GM11168 (cell line): Measurements from ENCODE around the gene ZNF594.
"Not testable (repeated sequence)": the region's sequence is repeated elsewhere in the genome, so short reads cannot be mapped to it uniquely, and the experiment has no call there.

Experiments
- in situ Hi-C: fragments of 300-500 bp; cut with MboI; formaldehyde crosslinking; loops from one replicate; pipeline ENCODE4 v1.12.0; 2022; ENCODE audit warnings: low sequenced_read_pairs; ENCODE audit not compliant: unreplicated experiment

Gene ZNF594

DNA sequence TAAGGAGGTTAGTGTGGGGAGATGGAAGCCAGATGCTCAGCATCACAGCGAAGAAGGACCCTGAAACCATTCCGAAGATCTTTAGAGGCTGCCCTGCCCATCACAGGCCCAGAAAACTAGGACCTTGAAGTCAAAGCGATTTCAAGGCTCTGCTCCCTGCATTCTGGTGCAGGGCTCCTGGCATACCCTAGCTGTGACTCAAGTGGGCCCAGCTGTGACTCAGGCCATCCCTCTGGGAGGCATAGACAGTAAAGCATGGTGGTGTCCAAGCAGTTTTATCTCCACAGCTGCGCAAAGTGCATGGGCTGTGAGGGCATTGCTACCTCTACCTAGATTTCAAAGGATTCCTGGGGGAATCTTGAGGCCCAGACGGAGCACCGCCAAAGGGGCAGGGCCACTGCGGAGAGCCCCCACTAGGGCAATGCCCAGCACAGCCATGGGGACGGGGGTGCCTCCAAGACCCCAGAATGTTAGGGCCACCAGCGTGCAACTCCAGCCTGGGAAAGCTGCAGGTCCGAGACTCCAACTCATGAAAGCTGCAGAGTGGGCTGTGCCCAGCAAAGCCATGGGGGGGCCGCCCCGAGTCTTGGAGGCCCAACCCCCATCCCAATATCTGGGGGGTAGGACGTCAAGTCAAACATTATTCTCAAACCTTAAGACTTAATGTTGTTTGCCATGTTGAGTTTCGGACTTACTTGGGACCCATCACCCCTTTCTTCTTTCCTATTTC lies 11.7 kb upstream of the ZNF594 start:
- in situ Hi-C loops: no loop called here

DNA sequence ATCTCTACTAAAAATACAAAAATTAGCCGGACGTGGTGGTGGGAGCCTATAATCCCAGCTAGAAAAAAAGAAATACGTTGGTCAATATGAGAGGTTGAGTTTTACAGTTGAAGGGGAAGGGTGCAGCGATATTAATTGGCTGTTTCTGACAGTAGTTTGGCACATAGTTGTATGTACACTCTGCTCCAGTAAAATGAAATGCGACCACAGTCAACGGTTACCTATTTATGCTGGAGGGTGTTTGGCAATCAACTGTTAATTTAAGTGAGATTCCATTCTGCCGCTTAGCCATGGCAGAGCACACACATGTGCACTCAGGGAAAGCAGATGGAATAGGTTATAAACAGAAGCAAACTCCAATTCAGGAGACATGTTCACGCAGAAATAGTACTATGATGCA lies 9.3 kb upstream of the ZNF594 start:
- in situ Hi-C loops: no loop called here

DNA sequence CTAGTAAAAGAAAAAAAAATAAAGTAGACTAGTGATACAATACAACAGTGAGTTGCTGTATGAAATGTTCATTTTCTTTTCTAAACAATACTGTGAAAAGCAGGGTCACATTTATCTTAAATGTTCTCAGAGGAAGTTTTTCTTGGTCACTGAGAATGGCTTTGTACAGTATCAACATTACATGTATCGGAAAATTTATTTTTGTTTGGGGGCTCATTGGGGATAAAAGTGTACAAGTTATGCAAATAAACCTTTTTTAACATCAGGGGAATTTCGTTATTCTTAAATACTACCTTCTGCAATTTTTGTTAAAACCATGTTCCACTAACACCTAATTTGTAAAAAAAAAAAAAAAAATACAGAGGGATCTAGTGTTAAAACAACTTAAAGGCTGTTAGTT lies 8.7 kb upstream of the ZNF594 start:
- in situ Hi-C loops: no loop called here

DNA sequence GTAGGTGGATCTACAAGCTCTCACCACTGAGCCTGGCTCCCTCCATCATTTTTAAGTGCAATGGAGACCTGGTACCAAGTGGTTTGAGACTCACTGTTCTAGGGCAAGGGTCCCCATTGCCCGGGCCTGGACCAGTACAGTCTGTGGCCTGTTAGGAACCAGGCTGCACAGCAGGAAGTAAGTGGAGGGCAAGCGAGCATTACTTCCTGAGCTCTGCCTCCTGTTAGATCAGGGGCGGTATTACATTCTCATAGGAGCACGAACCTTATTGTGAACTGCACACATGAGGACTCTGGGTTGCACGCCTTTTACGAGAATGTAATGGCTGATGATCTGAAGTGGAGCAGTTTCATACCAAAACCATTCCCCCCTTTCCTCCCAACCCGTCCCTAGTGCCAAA lies 6.8 kb upstream of the ZNF594 start:
- in situ Hi-C loops: loop anchor here (5.0 kb wide), 1 partner anchor 39 kb away; no protein-coding TSS in a partner anchor

DNA sequence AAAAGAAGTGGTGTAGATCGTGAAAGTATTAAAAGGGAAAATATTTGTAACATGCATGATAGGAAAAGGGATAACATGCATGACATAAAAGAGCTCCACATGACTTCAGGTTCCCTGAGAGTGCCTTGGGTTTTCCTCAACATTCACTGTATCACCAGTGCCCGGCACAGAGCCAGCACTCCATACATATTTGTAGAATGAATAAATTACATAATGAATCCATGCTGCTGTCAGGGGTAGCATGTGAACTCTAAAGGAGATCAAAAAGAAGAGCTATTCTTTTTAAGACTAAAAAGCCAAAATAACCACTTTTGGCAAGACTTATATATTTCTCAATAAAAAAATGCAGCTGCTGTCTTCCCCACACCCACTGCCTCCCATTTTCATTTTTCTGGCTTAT lies 2.7 kb upstream of the ZNF594 start:
- in situ Hi-C loops: no loop called here

DNA sequence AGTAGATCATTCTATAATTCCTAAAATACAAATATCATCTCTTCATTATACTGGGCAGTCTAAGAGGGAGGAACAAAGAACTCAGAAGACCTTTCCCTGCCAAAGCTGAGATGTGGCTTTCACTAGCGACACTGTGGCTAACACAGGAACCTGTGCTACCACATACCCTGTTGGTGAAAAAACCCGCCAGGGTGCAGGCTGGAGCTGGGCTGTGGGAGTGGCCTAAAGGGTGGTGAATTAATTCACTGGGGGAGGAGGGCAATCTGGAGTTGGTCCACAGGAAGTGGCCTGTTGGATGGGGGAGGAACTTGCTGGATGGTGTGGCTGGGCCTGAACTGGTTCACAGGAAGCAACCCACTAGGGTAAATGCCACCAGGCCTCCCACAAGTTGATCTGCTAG lies 7.4 kb downstream of the ZNF594 start:
- in situ Hi-C loops: no loop called here

DNA sequence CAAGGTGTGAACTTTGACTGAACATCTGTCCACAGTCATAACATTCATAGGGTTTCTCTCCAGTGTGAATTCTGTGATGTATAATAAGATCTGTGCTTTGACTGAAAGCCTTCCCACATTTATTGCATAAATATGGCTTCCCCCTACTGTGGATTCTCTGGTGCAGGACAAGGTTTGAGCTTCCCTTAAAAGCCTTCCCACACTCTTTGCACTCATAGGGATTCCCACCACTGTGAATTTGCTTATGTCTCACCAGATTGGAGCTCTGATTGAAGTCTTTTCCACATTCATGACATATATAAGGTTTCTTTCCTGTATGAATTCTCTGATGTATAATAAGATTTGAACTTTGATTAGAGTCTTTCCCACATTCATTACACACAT lies 8.3 kb downstream of the ZNF594 start:
- in situ Hi-C loops: no loop called here

DNA sequence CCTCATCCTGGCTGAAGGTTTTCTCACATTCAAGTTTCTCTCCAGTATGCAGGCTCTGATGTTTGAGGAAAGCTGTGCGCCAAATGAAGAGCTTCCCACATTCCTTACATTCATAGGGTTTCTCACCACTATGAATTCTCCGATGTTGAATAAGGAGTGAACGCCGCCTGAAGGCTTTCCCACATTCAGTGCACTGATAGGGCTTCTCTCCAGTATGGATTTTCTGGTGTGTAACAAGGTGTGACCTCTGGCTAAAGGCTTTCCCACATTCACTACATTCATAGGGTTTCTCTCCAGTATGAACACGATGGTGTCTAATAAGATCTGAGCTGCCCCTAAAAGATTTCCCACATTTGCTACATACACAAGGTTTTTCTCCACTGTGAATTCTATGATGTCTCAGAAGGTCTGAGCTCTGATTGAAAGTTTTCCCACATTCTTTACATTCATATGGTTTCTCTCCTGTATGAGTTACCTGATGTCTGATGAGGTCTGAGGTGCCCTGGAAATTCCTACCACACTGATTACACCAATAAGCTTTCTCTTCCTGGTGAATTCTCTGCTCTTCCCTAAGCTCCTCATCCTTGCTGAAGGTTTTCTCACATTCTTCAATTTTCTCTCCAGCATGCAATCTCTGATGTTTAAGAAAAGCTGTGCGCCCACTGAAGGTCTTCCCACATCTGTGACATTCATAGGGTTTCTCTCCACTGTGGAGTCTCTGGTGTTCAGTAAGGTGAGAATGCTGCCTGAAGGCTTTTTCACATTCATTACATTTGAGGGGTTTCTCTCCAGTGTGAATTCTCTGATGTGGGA lies 8.9 kb downstream of the ZNF594 start:
- in situ Hi-C loops: no loop called here

DNA sequence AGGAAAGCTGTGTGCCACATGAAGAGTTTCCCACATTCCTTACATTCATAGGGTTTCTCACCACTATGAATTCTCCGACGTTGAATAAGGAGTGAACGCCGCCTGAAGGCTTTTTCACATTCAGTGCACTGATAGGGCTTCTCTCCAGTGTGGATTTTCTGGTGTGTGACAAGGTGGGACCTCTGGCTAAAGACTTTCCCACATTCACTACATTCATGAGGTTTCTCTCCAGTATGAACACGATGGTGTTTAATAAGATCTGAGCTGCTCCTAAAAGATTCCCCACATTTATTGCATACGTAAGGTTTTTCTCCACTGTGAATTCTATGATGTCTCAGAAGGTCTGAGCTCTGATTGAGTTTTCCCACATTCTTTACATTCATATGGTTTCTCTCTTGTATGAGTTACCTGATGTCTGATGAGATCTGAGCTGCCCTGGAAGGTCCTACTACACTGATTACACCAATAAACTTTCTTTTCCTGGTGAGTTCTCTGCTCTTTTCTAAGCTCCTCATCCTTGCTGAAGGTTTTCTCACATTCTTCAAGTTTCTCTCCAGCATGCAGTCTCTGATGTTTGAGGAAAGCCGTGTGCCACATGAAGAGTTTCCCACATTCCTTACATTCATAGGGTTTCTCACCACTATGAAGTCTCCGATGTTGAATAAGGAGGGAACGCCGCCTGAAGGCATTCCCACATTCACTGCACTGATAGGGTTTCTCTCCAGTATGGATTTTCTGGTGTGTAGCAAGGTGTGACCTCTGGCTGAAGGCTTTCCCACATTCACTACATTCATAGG lies 10.0 kb downstream of the ZNF594 start:
- in situ Hi-C loops: no loop called here

DNA sequence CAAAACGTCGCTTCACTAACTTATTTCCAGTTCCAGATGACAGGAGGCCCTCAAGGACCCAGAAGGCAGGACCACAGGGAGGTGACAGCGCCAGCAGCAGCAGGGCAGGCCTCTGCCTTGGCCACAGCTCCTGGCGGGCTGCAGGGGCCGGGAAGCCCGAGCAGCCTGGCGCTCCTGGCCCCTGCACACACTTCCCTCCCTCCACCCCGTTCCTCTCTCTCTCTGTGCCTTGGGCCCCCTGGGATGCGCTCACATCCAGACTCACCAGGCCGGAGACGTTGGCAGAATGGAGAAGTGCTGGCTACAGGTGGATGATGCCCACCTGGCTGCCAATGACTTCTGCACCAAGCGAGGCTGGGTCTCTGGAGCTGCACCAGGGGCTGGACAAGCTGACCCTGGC lies 12.7 kb downstream of the ZNF594 start:
- in situ Hi-C loops: no loop called here

DNA sequence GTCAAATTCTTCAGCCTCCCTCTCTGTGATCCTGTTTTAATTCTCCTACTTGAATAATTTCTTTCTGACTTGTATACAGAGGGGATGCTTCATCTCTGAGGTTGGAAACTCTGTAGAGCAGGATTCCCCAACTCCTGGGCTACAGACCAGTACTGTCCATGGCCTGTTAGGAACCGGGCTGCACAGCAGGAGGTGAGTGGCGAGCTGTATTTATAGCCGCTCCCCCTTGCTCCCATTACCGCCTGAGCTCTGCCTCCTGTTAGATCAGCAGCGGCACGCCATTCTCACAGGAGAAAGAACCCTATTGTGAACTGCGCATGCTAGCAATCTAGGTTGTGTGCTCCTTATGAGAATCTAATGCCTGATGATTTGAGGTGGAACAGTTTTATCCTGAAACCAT lies 16.6 kb downstream of the ZNF594 start:
- in situ Hi-C loops: not testable (repeated sequence)

DNA sequence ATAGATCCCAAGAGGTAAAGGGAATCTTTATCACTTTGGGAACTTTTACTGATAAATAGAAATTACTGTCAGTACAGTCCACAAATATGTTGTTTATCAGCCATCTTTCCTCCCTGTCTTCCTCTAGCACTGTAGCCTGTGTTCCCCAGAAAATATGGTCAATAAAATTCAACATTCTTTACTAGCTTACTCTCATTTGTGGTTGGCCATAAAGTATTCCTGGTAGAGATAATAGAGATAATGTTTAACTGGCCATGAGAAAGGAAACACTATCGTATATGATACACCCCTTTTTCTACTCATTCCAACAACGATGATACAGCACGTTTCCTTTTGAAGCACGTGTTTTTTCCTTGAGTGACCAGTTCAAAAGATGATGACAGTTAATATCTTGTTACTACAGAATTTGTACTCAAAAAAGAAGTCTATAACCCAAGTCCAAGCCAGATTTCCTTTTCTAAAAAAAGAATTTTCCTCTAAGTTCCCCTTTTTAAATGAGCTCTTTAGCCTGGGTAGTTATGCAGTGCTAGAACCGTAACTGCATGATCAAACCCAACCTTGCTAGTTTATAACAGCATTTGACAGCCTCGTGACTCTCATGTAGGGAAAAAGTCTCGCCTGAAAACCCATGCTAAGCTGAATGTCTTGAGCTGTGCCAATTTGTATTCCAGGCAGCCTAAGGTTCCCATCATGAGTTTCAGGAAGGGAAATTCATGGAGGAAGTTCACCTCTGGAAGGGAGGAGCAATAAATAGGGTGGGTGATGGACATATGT lies 25.7 kb downstream of the ZNF594 start:
- in situ Hi-C loops: not testable (repeated sequence)

DNA sequence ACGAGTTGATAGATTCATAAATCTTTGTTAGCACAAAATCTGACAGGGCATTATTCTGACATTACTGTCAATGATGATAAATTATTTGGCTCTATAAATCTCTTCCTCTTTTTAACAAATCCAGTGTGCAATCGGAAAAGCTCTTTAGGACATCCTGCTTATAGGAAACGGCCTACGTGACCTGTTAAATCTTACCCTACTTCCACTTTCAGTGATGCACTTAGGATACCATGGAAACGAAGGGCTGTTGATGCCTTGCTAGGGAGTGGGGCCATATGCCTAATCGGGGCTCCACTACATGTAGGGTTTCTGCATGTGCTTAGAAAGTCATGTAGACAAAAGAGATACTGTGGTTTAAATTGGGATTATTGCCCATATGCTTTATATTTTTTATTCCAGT lies 27.2 kb downstream of the ZNF594 start:
- in situ Hi-C loops: no loop called here

DNA sequence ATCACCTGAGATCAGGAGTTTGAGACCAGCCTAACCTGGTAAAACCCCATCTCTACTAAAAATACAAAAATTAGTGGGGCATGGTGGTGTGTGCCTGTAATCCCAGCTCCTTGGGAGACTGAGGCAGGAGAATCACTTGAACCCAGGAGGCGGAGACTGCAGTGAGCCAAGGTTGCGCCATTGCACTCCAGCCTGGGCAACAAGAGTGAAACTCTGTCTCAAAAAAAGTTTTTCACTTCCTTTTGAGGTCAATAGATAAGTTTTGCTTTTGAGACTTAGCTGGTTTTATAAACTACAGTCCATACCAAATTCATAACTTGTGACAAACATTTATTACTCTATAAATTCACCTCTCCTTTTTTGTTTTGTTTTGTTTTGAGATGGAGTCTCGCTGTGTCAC lies 29.9 kb downstream of the ZNF594 start:
- in situ Hi-C loops: not testable (repeated sequence)

DNA sequence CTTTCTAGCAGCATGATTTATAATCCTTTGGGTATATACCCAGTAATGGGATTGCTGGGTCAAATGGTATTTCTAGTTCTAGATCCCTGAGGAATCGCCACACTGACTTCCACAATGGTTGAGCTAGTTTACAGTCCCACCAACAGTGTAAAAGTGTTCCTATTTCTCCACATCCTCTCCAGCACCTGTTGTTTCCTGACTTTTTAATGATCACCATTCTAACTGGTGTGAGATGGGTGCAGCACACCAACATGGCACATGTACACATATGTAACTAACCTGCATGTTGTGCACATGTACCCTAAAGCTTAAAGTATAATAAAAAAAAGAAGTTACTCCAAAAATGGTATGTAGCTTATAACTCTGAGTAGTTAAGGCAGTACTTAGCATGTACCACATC lies 31.0 kb downstream of the ZNF594 start:
- in situ Hi-C loops: not testable (repeated sequence)

DNA sequence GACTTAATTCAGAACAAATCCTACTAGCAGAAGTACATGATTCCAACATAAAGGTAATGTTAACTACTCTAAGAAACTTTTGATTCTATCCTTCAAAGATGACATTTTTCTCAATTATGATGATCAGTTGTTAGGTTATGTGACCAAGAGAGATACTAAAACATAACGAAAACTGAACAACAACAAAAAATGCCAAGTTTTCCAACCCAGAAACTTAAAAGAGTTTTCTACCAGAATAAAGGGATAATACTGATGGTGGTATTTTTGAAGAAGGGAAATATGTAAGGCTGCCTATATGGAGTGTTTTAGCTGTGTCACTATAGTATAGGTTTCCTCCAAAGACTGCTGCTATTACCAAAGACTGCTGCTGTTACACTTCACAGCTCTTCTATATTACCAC lies 45.5 kb downstream of the ZNF594 start:
- in situ Hi-C loops: not testable (repeated sequence)

DNA sequence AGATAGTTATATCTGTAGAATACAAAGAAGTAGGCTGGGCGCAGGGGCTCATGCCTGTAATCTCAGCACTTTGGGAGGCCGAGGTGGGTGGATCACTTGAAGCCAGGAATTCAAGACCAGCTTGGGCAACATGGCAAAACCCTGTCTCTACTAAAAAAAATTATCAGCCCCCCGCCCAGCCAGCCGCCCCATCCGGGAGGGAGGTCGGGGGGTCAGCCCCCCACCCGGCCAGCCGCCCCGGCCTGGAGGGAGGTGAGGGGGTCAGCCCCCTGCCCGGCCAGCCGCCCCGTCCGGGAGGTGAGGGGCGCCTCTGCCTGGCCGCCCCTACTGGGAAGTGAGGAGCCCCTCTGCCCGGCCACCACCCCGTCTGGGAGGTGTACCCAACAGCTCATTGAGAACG lies 48.8 kb downstream of the ZNF594 start:
- in situ Hi-C loops: not testable (repeated sequence)

DNA sequence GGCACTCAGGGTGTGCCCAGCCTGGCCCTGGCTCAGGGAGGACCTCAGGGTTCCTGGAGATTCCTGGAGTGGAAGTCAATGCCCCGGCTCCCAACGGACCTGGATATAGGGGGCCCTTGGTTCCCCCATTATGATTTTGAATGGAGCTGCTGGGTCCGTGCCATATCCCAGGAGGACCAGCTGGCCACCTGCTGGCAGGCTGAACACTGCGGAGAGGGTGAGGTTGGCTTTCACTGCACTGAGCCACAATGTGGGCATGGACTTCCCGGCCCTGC lies 52.3 kb downstream of the ZNF594 start:
- in situ Hi-C loops: no loop called here

DNA sequence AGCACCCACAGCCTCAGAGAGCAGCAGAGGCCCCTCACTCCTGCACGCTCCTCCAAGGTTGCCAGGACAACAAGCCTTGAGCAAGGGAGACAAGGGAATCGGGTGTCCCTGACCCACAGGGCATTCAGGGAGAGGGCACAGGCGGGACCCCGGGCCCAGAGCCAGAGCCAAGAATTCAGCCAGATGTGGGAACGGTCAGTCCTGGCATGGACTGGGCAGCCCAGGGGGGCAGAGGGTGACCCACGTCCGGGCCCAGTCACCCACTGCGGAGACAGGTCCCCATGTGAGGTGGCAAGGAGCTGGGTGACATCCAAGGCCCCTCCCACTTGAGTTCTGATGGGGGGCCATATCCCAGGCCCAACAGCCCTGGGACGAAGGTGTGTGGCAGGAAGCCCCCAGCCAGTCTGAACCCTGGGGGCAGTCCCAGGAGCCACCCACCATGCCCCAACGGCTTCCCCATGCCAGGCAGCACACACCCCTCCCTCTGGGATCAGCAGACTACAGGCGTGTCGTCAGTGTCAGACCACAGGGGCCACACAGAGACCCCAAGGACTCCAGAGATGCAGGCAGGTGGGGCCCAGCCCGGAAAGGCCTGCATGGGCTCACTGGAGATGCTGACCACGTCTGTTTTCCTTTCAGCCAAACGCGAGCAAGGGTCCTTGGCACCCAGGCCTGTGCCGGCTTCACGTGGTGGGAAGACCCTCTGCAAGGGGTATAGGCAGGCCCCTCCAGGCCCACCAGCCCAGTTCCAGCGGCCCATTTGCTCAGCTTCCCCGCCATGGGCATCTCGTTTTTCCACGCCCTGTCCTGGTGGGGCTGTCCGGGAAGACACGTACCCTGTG lies 52.8 kb downstream of the ZNF594 start:
- in situ Hi-C loops: no loop called here

DNA sequence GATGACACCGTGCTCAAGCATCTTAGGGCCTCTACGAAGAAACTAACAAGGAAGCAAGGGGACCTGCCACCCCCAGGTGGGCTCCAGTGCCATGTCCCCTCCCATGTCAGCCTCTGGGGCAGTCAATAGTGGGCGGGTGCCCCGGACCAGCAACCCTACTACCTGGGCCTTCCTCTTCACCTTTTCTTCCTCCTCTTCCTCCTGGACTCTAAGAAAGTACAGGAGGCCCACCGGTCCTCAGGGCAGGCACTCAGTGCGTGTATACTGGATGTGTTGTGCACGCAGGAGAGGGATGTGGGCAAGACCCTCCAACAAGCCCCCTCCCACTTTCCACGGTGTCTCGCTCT lies 53.5 kb downstream of the ZNF594 start:
- in situ Hi-C loops: not testable (repeated sequence)
